Measurements from ENCODE around the gene AKAP6.
"Not testable (repeated sequence)": the region's sequence is repeated elsewhere in the genome, so short reads cannot be mapped to it uniquely, and the experiment has no call there.

The AKAP6 gene

DNA sequence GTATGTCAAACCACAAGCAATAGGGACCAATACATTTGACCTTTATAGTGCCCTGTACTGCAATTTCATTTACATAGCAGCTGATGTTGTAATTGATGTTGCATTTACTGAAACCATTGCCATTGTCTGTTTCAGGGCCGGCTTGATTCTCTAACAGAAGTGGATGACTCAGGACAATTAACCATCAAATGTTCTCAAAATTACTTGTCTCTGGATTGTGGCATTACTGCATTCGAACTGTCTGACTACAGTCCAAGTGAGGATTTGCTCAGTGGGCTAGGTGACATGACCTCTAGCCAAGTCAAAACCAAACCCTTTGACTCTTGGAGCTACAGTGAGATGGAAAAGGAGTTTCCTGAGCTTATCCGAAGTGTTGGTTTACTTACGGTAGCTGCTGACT is 216.0 kb downstream of the AKAP6 start:
- DNase-seq, result no peak

DNA sequence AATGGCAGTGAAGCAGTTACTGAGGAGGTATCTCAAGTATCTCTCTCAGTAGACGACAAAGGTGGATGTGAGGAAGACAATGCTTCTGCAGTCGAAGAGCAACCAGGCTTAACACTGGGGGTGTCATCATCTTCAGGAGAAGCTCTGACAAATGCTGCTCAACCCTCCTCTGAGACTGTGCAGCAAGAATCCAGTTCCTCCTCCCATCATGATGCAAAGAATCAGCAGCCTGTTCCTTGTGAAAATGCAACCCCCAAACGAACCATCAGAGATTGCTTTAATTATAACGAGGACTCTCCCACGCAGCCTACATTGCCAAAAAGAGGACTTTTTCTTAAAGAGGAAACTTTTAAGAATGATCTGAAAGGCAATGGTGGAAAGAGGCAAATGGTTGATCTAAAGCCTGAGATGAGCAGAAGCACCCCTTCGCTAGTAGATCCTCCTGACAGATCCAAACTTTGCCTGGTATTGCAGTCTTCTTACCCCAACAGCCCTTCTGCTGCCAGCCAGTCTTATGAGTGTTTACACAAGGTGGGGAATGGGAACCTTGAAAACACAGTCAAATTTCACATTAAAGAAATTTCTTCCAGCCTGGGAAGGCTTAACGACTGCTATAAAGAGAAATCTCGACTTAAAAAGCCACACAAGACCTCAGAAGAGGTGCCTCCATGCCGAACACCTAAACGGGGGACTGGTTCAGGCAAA is 216.6 kb downstream of the AKAP6 start:
- no peak for DNase-seq

DNA sequence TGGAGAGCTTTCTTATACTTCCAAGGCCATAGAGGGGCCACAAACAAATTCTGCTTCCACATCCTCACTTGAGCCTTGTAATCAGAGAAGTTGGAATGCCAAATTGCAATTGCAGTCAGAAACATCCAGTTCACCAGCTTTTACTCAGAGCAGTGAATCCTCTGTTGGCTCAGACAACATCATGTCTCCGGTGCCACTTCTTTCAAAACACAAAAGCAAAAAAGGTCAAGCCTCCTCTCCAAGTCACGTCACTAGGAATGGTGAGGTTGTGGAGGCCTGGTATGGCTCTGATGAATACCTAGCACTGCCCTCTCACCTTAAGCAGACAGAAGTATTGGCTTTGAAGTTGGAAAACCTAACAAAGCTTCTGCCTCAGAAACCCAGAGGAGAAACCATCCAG is 217.1 kb downstream of the AKAP6 start:
- no peak for DNase-seq

DNA sequence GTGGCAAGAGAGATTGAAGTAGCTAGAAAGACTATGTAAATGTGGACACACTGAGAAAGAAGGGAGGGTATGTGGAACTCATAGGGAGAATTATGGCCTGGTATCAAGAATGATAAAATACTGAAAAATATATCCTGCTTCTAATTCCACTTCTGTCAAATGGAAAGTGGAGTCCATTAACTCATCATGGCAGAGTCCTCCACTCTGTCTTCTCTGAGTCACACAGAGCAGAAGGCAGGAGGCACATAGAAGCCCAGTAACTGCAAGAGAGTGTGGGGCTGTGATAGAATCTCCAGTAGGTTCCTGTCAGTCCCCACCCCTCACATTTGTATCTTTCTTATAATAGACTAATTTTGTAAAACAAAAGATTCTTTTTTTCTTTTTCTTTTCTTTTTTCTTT is 223.7 kb downstream of the AKAP6 start:
- no peak for DNase-seq

DNA sequence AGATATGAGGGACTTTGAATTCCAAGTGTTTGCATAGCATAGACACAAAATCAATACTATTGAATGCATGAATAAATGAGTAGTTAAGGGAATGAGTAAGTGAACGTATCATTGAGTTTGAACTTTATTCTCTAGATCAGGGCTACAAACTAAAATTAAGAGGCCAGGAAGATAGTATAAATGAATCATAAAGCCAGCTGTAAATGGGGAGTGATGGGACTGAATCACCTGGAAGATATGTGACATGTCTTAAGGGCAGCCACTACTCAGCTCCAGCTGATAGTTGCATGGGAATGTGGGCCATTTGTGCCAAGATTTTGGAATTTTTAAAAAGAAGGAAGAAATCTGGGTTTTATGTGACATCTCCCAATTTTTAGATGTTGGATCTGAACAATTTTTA is 229.9 kb downstream of the AKAP6 start:
- DNase-seq, result peak; percentile 30

DNA sequence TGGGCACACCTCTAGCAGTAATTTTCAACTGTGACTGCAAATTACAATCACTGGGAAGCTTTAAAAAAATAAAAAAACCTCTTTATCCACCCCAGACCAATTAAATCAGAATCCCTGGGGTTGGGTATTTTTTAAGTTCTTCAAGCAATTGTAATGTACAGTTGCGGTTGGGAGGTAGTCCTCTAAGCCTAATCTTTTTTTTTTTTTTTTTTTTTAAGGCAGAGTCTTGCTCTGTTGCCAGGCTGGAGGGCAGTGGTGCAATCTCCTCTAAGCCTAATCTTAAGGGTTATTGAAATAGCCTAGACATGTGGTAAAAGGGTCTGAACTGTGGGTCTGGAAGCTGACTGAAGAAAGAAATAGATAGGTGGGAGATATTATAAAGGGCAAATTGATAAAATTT is 230.5 kb downstream of the AKAP6 start:
- DNase-seq, result no peak

DNA sequence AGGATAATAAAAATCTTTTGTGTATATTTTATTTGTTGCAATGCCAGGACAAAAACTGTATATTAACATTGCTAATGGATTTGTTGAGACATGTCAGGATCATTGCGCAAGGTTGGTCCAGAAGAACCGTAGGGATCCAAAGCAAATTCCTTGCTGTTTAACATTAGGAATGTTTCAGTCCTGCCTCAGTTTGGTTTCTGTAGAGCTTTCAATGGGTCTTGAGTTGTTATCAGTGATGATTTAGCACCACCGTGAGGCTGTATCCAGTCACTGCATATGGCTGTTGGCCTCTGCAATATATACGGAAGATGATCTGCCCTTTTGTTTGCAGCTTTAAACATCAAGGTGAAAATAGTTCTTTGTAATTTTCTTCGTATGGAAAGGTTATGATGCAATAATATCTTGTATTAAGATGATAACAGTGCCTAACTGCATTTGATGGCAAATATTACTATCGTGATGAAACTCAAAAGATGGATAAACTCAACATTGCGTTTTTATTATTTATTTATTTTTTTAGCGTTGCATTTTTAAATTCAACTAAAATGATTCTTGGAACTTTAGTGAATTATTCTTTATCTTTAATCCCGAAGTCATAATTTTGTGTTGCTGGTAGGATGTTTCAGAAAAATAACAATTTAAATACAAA is 231.2 kb downstream of the AKAP6 start:
- DNase-seq, result peak; percentile 77

DNA sequence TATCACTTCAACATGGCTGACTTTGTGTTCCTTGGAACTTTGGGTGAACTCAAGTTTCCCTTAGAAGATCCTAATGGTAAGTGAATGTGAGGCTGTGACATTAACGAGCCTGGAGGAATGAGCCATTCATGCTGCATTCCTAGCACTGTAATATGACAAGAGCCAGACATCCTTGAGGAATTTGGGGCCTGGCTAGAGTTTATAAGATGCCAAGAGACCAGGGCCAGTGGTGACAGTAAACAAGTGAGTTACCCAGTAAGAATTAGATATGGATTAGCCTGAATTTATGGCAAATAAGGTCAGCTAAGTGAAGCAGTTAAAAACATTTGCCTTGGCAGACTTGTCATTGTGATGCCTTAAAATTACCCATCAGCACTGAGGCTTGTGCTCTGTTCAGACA is 232.4 kb downstream of the AKAP6 start:
- DNase-seq, result peak; percentile 92

DNA sequence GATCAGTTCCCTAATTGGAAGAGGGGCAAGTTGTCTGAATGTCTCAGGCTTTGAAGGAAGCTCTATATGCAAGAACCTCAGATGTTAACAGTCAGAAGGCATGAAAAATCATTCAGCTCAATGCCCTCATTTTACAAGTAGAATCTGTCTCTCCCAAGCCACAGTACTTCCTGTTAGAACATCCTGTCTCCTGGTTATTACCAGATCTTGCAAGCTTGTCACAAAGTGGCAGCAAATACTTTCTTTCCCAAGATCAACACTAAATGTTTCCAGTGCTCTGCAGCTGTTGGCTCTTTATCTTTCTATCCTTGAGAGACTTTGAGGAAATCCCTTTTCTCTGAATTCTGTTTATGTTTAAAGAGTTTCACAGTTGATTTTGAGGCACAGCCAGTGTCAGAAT is 235.5 kb downstream of the AKAP6 start:
- DNase-seq, result peak; percentile 62

DNA sequence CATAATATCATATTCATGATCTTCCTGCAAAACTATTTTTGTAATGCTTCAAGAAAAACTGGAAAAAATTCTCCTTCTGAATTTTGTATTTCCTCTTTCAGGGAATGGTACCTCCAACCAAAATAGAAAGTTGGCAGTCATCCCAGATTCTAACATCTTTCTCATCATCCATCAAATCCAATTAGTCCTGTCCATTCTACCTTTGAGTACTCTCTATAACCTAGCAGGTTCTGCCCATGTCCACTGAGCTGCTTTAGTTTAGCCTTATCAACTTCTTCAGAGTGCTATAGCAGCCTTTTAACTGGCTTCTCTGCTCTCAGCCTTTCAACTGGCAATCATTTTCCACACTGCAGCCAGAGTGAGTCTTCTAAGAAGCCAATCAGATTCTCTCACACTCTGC is 236.2 kb downstream of the AKAP6 start:
- DNase-seq, result peak; percentile 23

DNA sequence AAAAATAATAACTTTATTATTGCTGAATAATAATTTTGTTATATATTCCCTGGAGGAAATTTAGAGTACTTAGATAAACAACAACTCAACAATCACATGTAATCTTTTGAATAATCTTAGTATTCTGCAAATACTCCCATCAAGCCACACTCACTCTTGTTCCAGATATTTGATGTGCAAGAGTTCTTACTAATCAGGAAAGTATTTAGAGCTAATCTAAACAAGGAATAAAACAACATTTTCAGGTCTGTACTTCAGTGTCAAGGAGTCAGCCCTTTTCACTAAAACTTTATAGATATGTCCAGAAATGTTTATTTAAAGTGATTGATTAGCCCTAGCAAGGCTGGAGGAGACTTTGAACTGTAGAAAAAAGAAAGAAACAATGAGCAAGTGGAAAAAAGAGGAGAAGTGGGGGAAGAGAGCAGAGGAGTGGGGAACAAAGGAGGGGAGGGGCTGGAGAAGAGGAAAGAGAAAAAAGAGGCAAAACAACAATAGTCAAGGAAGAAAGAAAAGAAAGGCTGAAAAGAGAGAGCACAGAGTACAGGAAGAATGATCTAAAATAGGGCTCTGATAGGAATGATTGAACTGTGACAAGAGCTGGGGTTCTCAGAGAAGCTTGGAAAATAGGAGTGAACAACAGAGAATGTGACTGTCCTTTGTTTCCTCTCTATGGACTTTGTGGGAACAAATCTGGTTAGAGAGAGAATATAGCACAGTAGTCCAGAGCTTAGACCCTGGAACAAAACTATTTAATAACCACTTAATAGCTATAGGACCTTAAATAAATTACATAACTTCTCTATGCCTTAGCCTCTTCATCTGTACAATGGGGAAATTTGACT is 238.7 kb downstream of the AKAP6 start:
- peak; percentile 39 for DNase-seq

DNA sequence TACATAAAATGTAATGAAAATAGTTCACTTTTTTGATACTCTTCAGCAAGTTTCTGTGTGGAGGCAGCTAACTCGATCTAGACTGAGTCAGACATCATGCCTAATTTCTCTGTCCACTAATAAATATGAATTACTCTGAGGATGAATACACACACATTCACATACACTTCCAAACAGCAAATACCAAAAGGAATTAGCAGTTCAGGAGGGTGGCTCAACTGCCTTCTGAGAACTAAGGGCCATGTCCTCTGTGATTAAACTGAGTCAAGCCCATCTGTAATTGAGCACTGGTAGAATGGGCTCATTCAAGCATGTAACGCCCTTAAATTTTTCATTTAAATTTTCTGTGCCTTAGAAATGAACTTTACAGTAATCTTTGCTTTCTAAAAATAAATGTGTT is 242.5 kb downstream of the AKAP6 start:
- DNase-seq, result no peak

DNA sequence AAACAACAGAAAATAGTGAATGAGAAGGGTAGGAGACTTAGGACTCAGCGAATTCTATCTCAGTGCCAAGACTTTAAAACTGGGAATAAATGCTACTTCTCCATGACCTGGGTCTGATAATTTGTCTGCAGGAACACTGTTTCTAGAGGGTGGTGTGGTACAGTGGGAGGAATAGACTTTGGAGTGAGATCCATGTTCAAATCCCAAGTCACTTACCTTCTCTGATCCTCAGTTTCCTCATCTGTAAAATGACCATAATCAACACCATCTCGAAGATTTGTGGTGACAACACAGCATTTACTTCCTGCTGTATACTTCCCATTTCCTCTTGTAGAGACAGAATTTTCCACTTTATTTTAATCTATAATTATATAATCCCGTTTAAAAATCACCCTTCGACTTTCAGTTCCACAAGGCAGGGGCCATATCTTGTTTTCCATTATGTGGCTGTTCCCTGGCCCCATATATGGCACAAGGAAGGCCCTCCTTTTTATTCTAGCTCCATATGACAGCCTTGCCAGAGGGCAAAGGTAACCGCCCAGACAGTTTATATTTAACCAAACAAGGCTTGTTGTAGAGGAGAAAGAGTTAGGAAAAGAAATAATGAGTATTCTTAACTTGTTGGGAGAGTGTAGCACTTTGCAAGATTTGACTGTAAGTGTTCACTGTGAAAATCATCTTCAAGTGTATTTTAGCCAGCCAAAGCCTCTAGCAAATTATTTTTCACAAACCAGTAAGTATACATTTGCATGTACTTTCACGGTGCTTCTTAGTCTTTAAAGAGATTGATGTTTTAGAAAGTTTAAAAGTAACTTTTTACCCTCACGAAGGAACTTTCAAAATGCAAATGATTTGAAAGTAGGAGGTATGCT is 243.1 kb downstream of the AKAP6 start:
- no peak for DNase-seq

DNA sequence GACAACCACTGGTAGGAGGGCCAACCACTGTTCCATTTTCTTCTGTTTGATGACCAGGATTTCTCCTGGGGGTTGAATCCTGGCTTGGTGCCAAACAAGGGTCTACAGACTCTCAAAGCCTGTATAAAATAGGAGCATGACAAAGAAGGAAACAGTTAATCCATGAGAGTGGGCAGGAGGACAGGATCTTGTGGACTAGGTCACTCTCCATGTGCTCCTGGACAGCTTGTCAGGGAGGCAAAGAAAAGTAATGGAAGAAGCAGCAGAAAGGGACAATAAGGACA is 243.7 kb downstream of the AKAP6 start:
- DNase-seq, result no peak

DNA sequence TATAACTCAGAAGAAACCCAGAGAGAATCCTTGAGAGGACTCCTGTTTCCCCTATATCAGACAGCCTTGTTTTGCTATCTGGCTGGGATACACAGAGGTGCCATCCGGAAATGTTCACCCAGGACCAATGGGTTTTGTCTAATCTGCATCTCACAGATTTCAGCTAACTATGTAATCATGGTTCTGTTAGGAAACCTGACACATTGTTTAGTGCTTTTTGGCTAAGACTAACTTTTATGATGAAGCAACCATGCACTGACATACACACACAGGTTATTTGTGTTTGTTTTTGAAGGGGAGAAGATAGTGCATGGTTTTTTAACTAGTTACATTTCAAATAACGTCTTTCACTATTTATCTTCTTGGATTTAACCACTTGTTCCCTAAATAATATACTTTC is 245.2 kb downstream of the AKAP6 start:
- DNase-seq, result no peak

DNA sequence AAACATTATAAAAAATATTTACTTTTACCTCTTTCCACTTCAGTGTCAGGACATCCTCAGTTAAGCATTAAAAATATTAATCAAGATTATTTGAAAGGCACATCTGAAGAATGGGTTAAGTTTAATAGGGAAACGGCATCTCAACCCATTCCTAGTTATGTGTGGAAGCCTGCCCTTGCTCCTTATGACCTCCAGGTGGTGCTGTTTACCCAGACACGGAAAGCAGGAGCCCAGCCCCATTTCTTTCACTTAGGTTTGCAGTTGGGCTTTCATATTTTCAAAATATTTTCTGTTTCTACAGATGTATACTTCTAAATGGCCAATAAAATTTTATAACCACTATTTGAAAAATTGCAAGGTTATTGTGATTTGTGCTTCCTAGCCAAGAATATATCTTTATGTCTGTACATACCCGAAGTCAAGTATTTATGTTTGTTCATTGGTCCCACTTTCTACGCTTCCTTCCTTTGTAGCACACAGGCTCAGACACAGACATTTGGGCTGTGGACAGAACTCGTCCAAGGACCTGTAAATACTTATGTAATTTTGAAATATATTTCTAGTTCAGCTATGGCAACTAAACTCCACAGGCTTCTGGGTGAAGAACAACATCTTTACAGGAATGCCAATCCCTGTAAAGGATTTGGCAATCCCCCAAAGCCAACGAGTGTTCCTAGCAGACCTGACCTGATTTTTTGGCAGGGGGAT is 247.1 kb downstream of the AKAP6 start:
- peak; percentile 67 for DNase-seq

DNA sequence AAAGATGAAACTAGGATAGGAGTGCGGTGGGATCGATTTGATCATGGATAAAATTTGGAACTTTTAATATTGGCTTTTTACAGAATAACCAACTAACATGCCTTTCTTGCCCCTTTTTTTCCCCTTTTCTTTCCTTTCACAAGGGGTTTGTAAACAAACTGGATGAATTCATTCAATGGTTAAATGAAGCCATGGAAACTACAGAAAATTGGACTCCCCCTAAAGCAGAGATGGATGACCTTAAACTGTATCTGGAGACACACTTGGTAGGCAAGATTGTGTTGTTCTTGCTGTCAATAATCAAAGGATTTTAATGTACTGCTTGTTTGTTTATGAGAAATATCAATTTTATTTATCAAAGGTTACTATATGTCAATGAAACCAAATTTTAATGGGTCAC is 247.9 kb downstream of the AKAP6 start:
- DNase-seq, result no peak

DNA sequence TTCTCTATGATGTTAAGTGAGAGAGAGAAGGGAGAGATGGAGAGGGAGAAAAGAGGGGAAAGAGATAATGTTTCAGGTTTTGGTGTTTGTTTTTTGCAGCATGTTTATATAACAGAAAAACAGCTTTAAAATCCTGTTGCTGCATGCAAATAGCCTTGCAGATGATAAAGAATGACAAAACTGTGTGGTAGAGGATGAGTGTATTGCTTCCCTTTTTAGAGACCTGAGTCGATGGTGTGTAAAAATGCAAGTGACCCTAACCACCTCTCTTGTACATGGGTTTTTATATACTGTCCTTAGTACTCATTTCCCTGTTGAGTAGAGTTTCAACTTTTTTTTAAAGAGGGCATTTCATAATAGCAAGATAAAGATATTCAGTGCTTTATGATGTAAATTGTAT is 249.1 kb downstream of the AKAP6 start:
- no peak for DNase-seq

DNA sequence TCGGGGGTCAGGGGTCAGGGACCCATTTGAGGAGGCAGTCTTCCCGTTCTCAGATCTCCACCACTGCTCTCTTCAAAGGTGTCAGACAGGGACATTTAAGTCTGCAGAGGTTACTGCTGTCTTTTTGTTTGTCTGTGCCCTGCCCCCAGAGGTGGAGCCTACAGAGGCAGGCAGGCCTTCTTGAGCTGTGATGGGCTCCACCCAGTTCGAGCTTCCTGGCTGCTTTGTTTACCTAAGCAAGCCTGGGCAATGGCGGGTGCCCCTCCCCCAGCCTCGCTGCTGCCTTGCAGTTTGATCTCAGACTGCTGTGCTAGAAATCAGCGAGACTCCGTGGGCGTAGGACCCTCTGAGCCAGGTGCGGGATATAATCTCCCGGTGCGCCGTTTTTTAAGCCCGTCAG is 254.3 kb downstream of the AKAP6 start:
- not testable (repeated sequence) for DNase-seq

DNA sequence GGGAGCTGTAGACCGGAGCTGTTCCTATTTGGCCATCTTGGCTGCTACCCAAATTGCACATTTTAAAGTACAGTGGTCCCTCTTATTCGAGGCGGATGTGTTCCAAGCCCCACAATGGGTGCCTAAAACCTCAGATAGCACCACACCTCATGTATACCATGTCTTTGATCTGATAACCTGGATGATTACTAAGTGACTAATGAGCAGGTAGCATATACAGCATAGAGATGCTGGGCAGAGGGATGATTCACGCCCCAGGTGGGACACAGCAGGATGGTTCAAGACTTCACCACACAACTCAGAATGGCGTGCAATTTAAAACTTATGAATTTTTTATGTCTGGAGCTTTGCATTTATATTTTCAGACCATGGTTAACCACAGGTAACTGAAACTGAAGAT is 255.0 kb downstream of the AKAP6 start:
- DNase-seq, result no peak

DNA sequence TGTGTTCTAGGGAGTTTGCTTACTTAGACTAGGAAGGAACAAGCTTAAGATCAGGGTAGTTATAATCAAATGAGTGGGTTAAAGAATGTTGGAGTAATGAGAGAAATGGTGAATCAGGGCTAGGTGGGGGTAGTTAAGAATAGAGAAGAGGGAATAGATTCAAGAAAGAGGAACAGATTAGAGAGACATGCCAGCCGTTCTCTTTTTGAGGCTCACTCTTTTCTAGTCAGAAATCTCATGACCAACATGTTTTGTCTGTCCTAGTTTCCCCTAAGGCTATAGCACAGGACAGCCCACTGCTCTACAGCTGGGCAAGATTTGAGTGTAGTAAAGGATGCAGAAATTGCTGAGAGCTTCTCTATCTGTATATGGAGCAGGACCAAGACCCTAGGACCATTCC is 258.4 kb downstream of the AKAP6 start:
- no peak for DNase-seq

All from fibroblast of skin of back (primary cell).